Measurements from ENCODE around the gene PACRG.
A peak's percentile ranks its signal among the peaks of the same experiment; 100 is the strongest.

The PACRG gene

DNA sequence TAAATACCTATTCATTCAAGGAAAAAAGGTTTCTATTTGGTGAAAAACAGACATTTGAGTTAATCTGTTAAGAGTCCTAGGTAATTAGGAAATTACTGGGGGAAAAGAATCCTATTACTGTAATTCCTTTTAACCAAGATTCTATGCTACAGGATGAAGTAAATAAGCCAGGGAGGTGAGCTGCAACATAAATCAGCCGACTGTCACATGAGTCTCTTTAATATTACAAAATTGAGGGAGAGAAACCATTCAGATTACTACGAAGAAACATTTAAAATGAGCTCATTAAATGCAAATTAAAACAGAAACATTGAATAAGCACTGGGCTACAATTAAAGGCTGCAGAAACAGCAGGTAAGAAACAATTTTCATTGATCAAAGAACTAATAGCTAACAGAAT lies 5.5 kb upstream of the PACRG start:
- FAIRE-seq (no peak), DNase-seq (ENCODE audit: insufficient read length, low spot score) (no peak)
- no peak for TF ChIP-seq POLR2A (IDR thresholded peaks at IDR 0.05; ENCODE audit: low read depth, low read length)

DNA sequence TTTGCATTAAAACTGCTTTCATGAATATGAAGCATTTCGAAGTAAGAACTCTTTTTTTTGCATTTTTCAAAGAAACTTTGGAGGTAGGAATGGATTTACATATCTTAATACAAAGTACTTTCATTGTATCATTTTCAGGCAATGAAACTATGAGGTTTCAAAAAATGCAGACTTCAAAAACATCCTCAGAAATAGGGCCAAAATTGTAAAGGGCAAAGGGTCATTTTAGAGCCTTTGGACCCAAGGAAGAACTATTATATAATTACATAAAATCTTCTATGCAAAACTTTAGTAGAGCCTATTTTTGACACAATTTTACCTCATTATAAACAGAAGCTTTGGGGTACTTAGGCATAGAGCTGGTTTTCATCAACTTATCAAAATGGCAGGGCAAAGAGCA lies 5.1 kb upstream of the PACRG start:
- no peak for FAIRE-seq
- DNase-seq (ENCODE audit: insufficient read length, low spot score): no peak
- no peak for TF ChIP-seq POLR2A (IDR thresholded peaks at IDR 0.05; ENCODE audit: low read depth, low read length)

- DNase-seq (ENCODE audit: insufficient read length, low spot score): no peak
- no peak for FAIRE-seq
- TF ChIP-seq POLR2A (IDR thresholded peaks at IDR 0.05; ENCODE audit: low read depth, low read length): no peak
Measured at GRCh38 chr6:162726947-162727321, 840 bp upstream of the PACRG start.

DNA sequence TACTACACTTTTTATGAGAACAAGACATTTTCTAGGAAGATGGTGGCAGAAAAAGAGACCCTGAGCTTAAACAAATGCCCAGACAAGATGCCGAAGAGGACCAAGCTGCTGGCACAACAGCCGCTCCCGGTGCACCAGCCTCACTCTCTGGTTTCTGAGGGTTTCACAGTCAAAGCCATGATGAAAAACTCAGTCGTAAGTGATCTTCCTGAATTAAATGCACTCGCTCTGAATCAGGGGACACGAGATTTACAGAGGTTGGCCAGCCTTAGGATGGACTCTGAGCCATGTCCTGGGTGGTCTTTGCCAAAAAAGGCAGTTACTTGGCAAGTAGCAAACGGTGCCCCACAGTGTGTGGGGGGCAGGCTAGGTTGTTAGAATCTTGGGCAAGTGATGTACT lies 423 bp downstream of the PACRG start:
- TF ChIP-seq POLR2A (IDR thresholded peaks at IDR 0.05; ENCODE audit: low read depth, low read length): no peak
- no peak for FAIRE-seq
- no peak for DNase-seq (ENCODE audit: insufficient read length, low spot score)

- no peak for DNase-seq (ENCODE audit: insufficient read length, low spot score)
- no peak for FAIRE-seq
- TF ChIP-seq POLR2A (IDR thresholded peaks at IDR 0.05; ENCODE audit: low read depth, low read length): no peak
Measured at GRCh38 chr6:162728706-162729105, 932 bp downstream of the PACRG start.

GRCh38 chr6:162730502-162730901 lies 2.7 kb downstream of the PACRG start:
- DNase-seq (ENCODE audit: insufficient read length, low spot score) (no peak), FAIRE-seq (no peak)
- no peak for TF ChIP-seq POLR2A (IDR thresholded peaks at IDR 0.05; ENCODE audit: low read depth, low read length)

DNA sequence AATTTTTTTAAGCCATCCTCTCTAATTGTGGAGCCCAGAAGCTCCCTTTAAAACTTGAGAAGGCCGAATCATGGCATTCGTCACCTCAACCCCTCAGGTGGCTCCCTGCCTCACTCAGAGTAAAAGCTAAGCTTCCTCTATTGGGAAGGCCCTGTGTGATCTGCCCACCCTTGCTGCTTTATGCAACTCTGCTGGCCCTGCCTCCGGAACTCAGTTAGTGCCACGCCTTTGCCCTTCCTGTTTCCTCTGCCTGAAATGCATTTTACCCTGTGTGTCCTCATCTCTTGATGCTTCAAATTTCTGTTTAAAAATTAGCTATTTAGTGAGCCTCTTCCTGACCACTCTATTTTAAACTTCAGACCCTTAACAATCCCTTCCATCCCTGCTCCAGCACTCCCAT lies 5.7 kb downstream of the PACRG start:
- no peak for FAIRE-seq
- no peak for TF ChIP-seq POLR2A (IDR thresholded peaks at IDR 0.05; ENCODE audit: low read depth, low read length)
- no peak for DNase-seq (ENCODE audit: insufficient read length, low spot score)

GRCh38 chr6:162736961-162737360 lies 9.2 kb downstream of the PACRG start:
- no peak for TF ChIP-seq POLR2A (IDR thresholded peaks at IDR 0.05; ENCODE audit: low read depth, low read length)
- no peak for FAIRE-seq
- DNase-seq (ENCODE audit: insufficient read length, low spot score): no peak

DNA sequence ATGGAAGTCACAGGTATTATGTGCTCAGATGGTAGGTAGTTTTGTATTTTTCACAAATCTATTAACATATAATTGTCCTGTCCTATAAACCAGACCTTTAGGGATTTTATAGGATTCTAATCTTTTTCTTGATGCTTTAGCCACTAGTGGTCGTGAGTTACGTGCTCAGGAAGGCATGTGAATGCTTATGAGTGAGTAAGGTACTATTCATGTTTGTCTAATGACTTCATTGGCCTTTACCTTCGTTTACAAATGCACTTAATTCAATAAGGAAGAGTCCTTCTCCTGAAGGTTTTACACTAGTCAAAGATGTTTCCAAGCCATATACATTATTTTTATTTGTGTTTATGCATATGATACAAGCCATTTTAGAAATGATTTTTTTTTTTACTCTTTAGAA lies 23.0 kb downstream of the PACRG start:
- TF ChIP-seq POLR2A (IDR thresholded peaks at IDR 0.05; ENCODE audit: low read depth, low read length): no peak
- peak; percentile 58 for FAIRE-seq
- DNase-seq (ENCODE audit: insufficient read length, low spot score): no peak

DNA sequence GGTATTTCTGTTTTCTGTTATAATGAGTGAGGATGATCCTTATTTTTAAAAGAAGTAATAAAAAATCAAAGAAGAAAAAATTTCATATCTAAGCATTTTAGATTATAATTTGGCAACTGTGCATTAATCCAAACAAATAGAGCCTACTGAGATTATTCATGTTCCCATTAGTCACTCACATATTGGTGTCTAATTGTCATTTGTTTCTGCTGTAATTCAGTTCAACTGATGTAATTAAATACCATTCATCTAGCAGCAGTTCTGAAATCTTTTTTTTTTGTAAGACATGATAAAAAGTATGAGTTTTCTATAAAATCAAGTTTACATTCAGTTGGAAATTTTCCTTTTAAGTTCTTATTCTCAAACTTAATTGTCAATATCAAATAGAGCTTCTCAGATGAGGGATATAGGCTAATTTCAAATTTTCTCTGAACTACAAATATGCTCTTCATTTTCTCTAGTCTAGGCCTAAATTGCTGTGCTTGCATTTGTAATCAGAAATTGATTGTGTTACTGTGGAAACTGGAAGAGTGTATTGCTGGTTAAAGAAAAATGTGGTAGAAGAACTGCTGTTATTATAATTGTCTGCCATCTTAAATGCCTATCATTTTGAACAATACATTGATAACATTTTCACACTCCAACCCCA lies 23.6 kb downstream of the PACRG start:
- no peak for DNase-seq (ENCODE audit: insufficient read length, low spot score)
- no peak for FAIRE-seq
- TF ChIP-seq POLR2A (IDR thresholded peaks at IDR 0.05; ENCODE audit: low read depth, low read length): no peak

- no peak for FAIRE-seq
- TF ChIP-seq POLR2A (IDR thresholded peaks at IDR 0.05; ENCODE audit: low read depth, low read length): no peak
- no peak for DNase-seq (ENCODE audit: insufficient read length, low spot score)
Measured at GRCh38 chr6:162753775-162754174, 26.0 kb downstream of the PACRG start.

- FAIRE-seq (no peak), DNase-seq (ENCODE audit: insufficient read length, low spot score) (no peak)
- no peak for TF ChIP-seq POLR2A (IDR thresholded peaks at IDR 0.05; ENCODE audit: low read depth, low read length)
Measured at GRCh38 chr6:162770136-162770535, 42.4 kb downstream of the PACRG start.

- DNase-seq (ENCODE audit: insufficient read length, low spot score): no peak
- FAIRE-seq: no peak
- TF ChIP-seq POLR2A (IDR thresholded peaks at IDR 0.05; ENCODE audit: low read depth, low read length): no peak
Measured at GRCh38 chr6:162770955-162771354, 43.2 kb downstream of the PACRG start.

GRCh38 chr6:162772466-162772865 lies 44.7 kb downstream of the PACRG start:
- no peak for FAIRE-seq
- no peak for DNase-seq (ENCODE audit: insufficient read length, low spot score)
- TF ChIP-seq POLR2A (IDR thresholded peaks at IDR 0.05; ENCODE audit: low read depth, low read length): no peak

DNA sequence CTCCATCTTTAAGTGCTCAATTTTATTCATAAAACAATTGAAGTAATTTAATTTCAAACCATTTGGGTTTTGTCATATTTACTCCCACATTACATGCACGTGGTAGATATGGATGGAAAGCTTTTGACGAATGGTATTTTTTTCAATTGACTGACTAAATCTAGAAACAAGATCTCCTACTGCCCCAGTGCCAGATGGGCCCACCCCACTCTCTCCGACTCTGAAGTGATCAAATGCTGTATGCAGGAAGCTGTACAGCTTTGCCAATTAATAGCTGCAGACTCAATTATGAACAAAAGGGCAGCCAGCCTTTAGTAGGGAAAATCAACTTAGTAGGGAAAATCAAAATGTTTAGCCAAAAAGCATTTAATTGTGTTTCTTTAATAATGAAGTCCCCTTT lies 46.2 kb downstream of the PACRG start:
- FAIRE-seq (no peak), DNase-seq (ENCODE audit: insufficient read length, low spot score) (no peak)
- no peak for TF ChIP-seq POLR2A (IDR thresholded peaks at IDR 0.05; ENCODE audit: low read depth, low read length)

GRCh38 chr6:162777091-162777490 lies 49.3 kb downstream of the PACRG start:
- FAIRE-seq (no peak), DNase-seq (ENCODE audit: insufficient read length, low spot score) (no peak)
- no peak for TF ChIP-seq POLR2A (IDR thresholded peaks at IDR 0.05; ENCODE audit: low read depth, low read length)

Data from H54 (cell line).